Esophagus muscularis mucosa (tissue), 4 donors: ENCODE data around the gene NCR2. TPM values are rescaled to one million over a fixed set of nuclear protein-coding genes. Genes with fewer than 3 reads are reported as not detected.

Experiments
- DNase-seq: peaks from one replicate; pipeline ENCODE4 v3.0.0-alpha.2; 2017; ENCODE audit errors: extremely low spot score
- H3K27ac ChIP-seq, 4 donors: fragments of 200-600 bp; sonication (generic); replicated peaks in 1 of 4; 1 replicate in 3 of 4; 2 replicates in 1 of 4; pipeline ENCODE4 v1.5.1; 2016 to 2019; ENCODE audit warnings: mild to moderate bottlenecking in 1 of 4
- H3K27me3 ChIP-seq, 4 donors: fragments of 200-600 bp; sonication (generic); one replicate each; pipeline versions ENCODE4 v1.5.1 to v1.6.0; 2016 to 2019
- H3K36me3 ChIP-seq, 4 donors: fragments of 200-600 bp; sonication (generic); one replicate each; pipeline ENCODE4 v1.5.1; 2016 to 2019
- H3K4me1 ChIP-seq, 4 donors: fragments of 200-600 bp; sonication (generic); one replicate each; pipeline ENCODE4 v1.5.1; 2016 to 2019
- H3K4me3 ChIP-seq, 4 donors: fragments of 200-600 bp; sonication (generic); 1 replicate in 2 of 4; 2 replicates in 2 of 4; pipeline ENCODE4 v1.5.1; 2016 to 2019; ENCODE audit warnings: mild to moderate bottlenecking in 4 of 4, moderate library complexity in 1 of 4
- H3K9me3 ChIP-seq, 4 donors: fragments of 200-600 bp; sonication (generic); 1 replicate in 3 of 4; 2 replicates in 1 of 4; pipeline ENCODE4 v1.5.1; 2016 to 2019
- EP300 ChIP-seq: sonication (generic); formaldehyde crosslinking; IDR thresholded peaks from one replicate; pipeline ENCODE4 v1.6.1; 2017; ENCODE audit warnings: antibody characterized with exemption
- POLR2A ChIP-seq: fragments of 450-650 bp; IDR thresholded peaks from one replicate; pipeline ENCODE4 v1.6.1; 2017; ENCODE audit warnings: antibody characterized with exemption, moderate library complexity, mild to moderate bottlenecking, low read depth
- POLR2AphosphoS5 ChIP-seq, 2 donors: sonication (generic); formaldehyde crosslinking; IDR thresholded peaks; one replicate each; pipeline ENCODE4 v1.6.1; 2017; ENCODE audit warnings: antibody characterized with exemption in 2 of 2
- WGBS: methylation state at CpG from one replicate; pipeline ENCODE4 v1.1.5; 2018; 5-methylcytosine and 5-hydroxymethylcytosine counted together
- intact Hi-C: fragments of 100-400 bp; cut with DNase I; formaldehyde crosslinking; loops from one replicate; pipeline ENCODE4 v1.15.1; 2023
- total RNA-seq, 4 donors: library from RNA; depleted of rRNA; stranded (reverse); fragments of >200 nt; gene quantifications; one replicate each; pipeline versions ENCODE4 v1.1.0 to v1.2.1, GENCODE V29; 2016
- TF ChIP-seq, protein P1 (sequence below), 3 experiments: fragments of 200-600 bp in 2 of 3; fragments of 450-650 bp in 1 of 3; sonication (generic) in 2 of 3; IDR thresholded peaks; one replicate each; pipeline ENCODE4 v1.5.1; 2017 to 2019; ENCODE audit warnings: antibody characterized with exemption in 3 of 3, mild to moderate bottlenecking in 2 of 3, moderate library complexity in 1 of 3

Gene NCR2, protein sequence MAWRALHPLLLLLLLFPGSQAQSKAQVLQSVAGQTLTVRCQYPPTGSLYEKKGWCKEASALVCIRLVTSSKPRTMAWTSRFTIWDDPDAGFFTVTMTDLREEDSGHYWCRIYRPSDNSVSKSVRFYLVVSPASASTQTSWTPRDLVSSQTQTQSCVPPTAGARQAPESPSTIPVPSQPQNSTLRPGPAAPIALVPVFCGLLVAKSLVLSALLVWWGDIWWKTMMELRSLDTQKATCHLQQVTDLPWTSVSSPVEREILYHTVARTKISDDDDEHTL
- total RNA-seq = not detected

DNA sequence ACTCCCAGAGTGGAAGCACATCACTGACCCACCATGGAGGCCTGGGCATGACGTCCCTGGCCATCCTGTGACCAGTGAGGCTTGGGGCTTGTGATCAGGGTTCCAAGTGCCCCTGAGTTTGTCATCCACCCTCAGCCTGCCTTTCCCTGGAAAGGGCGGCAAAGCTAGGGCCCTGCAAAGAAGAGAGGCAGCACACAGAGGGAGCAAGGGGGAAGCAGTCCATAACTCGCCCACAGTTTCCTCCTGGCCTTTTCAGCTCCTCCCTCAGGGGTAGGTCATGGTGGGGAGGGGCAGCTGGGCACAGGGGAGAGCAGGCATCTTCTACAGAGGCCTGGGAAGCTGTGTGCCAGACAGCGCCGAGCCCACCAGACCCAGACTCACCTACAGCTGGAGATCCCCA lies at the start of gene NCR2:
Gene NCR2 (plus strand): TSS at position 313 of the 400 bp plus-strand sequence. CDS start 269 bp downstream, outside the sequence.
- TF ChIP-seq EP300 (no peak), POLR2A (no peak), POLR2AphosphoS5 (IDR thresholded peaks at IDR 0.05) (no peak)
- TF ChIP-seq, protein P1, sequence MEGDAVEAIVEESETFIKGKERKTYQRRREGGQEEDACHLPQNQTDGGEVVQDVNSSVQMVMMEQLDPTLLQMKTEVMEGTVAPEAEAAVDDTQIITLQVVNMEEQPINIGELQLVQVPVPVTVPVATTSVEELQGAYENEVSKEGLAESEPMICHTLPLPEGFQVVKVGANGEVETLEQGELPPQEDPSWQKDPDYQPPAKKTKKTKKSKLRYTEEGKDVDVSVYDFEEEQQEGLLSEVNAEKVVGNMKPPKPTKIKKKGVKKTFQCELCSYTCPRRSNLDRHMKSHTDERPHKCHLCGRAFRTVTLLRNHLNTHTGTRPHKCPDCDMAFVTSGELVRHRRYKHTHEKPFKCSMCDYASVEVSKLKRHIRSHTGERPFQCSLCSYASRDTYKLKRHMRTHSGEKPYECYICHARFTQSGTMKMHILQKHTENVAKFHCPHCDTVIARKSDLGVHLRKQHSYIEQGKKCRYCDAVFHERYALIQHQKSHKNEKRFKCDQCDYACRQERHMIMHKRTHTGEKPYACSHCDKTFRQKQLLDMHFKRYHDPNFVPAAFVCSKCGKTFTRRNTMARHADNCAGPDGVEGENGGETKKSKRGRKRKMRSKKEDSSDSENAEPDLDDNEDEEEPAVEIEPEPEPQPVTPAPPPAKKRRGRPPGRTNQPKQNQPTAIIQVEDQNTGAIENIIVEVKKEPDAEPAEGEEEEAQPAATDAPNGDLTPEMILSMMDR (IDR thresholded peaks at IDR 0.05) = no peak
- H3K27ac ChIP-seq = no peak within 1 kb of the TSS

DNA sequence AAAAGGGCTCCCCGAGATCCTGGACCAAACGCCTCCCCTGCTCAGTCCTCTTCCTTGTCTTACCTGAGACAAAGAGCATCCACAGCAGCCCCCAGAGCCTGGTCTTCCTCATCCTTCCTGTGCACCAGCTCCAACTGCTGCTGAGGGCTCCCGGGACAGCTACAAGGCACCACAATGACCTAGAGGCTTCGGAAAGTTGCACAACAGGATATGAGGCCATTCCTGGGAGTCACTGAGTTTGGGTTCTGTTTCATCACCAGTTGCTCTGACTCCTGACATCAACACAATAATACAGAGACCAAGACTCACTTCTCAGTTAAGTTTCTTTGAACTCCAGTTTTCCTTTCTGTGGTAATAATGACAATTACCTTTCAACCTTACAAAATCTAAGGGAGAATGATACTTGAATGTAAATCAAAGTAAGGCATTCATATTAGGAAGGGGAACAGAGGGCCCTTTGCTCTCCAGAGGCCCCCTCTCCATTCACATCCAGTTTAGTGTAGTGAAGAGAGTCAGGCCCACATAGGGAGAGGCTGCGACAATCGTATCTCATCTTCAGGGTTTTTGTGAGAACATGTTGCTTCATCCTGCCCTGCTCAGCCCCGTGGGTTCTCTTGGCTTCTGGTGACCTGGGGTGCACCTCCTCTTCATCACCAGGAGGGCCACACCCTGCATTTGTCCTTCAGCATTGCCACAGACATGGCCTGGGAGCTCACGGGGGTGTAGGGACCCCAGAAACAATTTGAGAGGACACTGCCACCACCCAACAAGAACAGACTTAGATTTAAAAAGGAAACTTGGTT lies 48.7 kb upstream of the NCR2 start, which contains the start of gene TREM1:
Gene TREM1 (minus strand): TSS at position 139 of the 803 bp plus-strand sequence. CDS start 27 bp downstream, at position 112.
- Histone ChIP-seq H3K27me3 (peaks cover 0 to 8% (median 0%) of the 10 kb centered on the region in 4 donors), H3K9me3 (no peaks in the 10 kb centered on the region), H3K4me3 (no peak within 1 kb of the TSS), H3K36me3 (no peaks in the 10 kb centered on the region), H3K4me1 (peaks cover 0 to 10% (median 0%) of the 10 kb centered on the region in 4 donors), H3K27ac (peak within 1 kb of the TSS in 1 of 4 donors; percentile 32)
- WGBS = 65% methylated on average over 8 of the region's 8 CpGs
- intact Hi-C loops = no loop called here
- peak; percentile 89 for DNase-seq
- peak; percentile 26 to 41 for TF ChIP-seq POLR2AphosphoS5 (IDR thresholded peaks at IDR 0.05)
- TF ChIP-seq POLR2A = no peak

More for the DNA sequence above, at the start of gene NCR2:
- H3K9me3 ChIP-seq = no peaks in the 10 kb centered on the region
- no peaks in the 10 kb centered on the region for H3K4me1 ChIP-seq
- WGBS = 84% methylated on average over 5 of the region's 5 CpGs
- H3K27me3 ChIP-seq = peaks cover 0 to 46% (median 4%) of the 10 kb centered on the region in 4 donors
- H3K36me3 ChIP-seq = no peaks in the 10 kb centered on the region
- DNase-seq = peak; percentile 90
- no peak within 1 kb of the TSS for H3K4me3 ChIP-seq
- intact Hi-C loops = no loop called here

DNA sequence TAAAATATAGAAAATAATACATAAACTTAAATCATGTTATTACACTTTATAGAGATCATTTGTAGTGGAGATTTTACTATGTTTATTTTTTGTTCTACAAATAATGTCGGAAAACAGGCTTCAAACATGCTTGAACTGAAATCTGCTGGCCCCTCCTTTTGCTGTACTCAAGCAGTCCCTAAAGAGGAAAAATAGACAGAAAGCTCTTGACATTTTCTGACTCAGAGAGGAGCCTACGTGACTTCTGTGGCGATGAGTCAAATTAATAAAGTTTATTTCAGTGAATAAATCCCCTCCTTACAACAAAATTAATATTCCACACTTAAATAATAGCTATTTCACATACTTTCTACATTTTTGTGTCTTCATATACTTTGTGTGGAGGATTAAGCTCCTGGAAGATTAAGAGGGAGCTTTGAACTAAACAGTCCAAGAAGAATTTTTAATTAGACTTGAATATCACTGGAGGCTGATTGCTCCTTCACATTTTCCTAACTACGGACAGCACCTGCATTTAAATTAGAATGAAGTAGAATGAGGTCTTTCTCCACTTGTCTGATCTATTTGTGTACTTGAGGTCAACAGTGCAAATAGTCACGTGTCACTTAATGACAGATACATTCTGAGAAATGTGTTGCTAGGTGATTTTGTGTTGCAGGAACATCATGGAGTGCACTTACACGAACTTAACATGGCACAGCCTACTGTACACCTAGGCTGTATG lies 47.2 kb upstream of the NCR2 start:
- intact Hi-C loops = no loop called here
- Histone ChIP-seq H3K27me3 (peaks cover 0 to 8% (median 0%) of the 10 kb centered on the region in 4 donors), H3K9me3 (no peaks in the 10 kb centered on the region), H3K4me1 (peaks cover 0 to 10% (median 0%) of the 10 kb centered on the region in 4 donors), H3K27ac (no peak overlapping the region), H3K4me3 (no peak overlapping the region), H3K36me3 (no peaks in the 10 kb centered on the region)
- DNase-seq = peak; percentile 37
- 49% methylated on average over 6 of the region's 6 CpGs for WGBS
- TF ChIP-seq, protein P1 (IDR thresholded peaks at IDR 0.05) = no peak
- TF ChIP-seq EP300 (no peak), POLR2A (no peak), POLR2AphosphoS5 (IDR thresholded peaks at IDR 0.05) (no peak)

DNA sequence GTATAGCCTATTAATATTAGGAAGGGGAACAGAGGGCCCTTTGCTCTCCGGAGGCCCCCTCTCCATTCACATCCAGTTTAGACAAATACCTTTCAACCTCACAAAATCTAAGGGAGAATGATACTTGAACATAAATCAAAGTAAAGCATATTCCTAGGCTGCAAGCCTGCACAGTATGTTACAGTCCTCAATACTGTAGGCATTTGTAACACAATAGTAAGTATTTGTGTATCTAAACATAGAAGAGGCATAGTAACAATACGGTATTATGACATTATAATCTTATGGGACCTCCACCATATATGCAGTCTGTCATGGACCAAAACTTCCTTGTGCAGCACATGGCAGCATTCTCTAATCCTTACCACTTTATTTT lies 46.7 kb upstream of the NCR2 start:
- Histone ChIP-seq H3K36me3 (no peaks in the 10 kb centered on the region), H3K4me1 (peaks cover 0 to 10% (median 0%) of the 10 kb centered on the region in 4 donors), H3K9me3 (no peaks in the 10 kb centered on the region), H3K27me3 (peaks cover 0 to 8% (median 0%) of the 10 kb centered on the region in 4 donors), H3K4me3 (no peak overlapping the region), H3K27ac (no peak overlapping the region)
- intact Hi-C loops = no loop called here
- no peak for DNase-seq
- WGBS = 71% methylated on average over 2 of the region's 2 CpGs
- TF ChIP-seq POLR2A (no peak), EP300 (no peak), POLR2AphosphoS5 (IDR thresholded peaks at IDR 0.05) (no peak)
- TF ChIP-seq, protein P1 (IDR thresholded peaks at IDR 0.05) = no peak
